ELF-1 (cell line): ENCODE measurements around the gene COX17.

Experiments
- DNase-seq: peaks from one replicate; pipeline ENCODE4 v3.0.0-alpha.2; 2016; ENCODE audit warnings: low read depth, low spot score

COX17 gene

DNA sequence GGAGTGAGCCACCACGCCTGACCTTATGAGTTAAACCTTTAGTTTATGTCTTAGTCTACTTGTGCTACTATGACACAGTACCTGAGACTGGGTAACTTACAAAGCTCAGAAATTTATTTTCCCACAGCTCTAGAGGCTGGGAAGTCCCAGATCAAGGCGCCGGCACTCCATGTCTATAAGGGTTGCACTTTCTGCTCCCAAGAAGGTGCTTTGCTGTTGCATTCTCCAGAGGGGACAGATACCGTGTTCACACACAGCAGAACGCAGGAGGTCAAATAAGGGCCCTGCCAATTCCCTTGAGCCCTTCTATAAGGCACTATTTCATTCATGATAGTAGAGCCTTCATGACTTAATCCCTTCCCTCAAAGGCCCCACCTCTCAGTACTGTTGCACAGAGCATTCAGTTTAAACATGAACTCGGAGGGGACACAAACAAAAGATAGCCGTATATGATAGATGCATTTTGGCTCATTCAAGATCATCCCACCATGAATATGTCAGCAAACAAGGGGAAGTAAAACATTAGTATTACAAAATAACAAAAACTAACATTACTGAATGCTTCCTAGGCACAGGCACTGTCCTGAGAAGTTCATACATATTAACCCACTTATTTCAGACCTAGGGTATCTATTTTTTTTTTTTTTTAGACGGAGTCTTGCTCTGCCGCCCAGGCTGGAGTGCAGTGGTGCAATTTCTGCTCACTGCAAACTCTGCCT lies 53.0 kb downstream of the COX17 start:
- DNase-seq, result no peak

- no peak for DNase-seq
Observed at GRCh38 chr3:119620899-119621298, 56.3 kb downstream of the COX17 start.
